ENCODE measurements around the gene LONRF3.
"Not testable (repeated sequence)": the region's sequence is repeated elsewhere in the genome, so short reads cannot be mapped to it uniquely, and the experiment has no call there.

GRCh38 chrX:118992441-118993121 is 18.2 kb downstream of the LONRF3 start:
- TF ChIP-seq EZH2 (IDR thresholded peaks at IDR 0.05; ENCODE audit: borderline replicate concordance, insufficient read depth, low read depth, low read length, poor library complexity, severe bottlenecking); CTCF (IDR thresholded peaks at IDR 0.05): not testable (repeated sequence)
